ENCODE results near the gene MRPL24.

GRCh38 chr1:156717351-156717750 is 23.5 kb downstream of the MRPL24 start:
- no peak for TF ChIP-seq CTCF (IDR thresholded peaks at IDR 0.05; ENCODE audit: insufficient read depth, low read length, poor library complexity, severe bottlenecking)
- no peak for TF ChIP-seq EZH2phosphoT487 (conservative IDR thresholded peaks at IDR 0.05; ENCODE audit: low read length)
